Mesendoderm (in vitro differentiated cells): ENCODE results near the gene ZNF526.

Source experiments
- DNase-seq: peaks from one replicate; pipeline ENCODE4 v3.0.0; 2013
- H2AK5ac ChIP-seq: 2 replicates; pipeline ENCODE4 v1.6.1; 2013; ENCODE audit warnings: low read length, inconsistent platforms
- H2BK120ac ChIP-seq: 2 replicates; pipeline ENCODE4 v1.6.1; 2013; ENCODE audit warnings: low read depth, mild to moderate bottlenecking, low read length, moderate library complexity, mixed read lengths
- H2BK15ac ChIP-seq: replicated peaks from 2 replicates; pipeline ENCODE4 v1.6.1; 2013; ENCODE audit warnings: low read depth, mild to moderate bottlenecking, moderate library complexity
- H2BK5ac ChIP-seq: 2 replicates; pipeline ENCODE4 v1.6.1; 2013; ENCODE audit warnings: low read length, inconsistent platforms
- H3K18ac ChIP-seq: 2 replicates; pipeline ENCODE4 v1.6.1; 2013; ENCODE audit warnings: mild to moderate bottlenecking, low read length, mixed read lengths
- H3K23ac ChIP-seq: one replicate; pipeline ENCODE4 v1.6.1; 2013; ENCODE audit warnings: low read length
- H3K27ac ChIP-seq: 2 replicates; pipeline ENCODE4 v1.5.1; 2013; ENCODE audit warnings: low read depth, mild to moderate bottlenecking, inconsistent platforms, low read length, moderate library complexity
- H3K27me3 ChIP-seq: 2 replicates; pipeline ENCODE4 v1.6.1; 2013; ENCODE audit warnings: low read length, control low read depth, mild to moderate bottlenecking, inconsistent platforms; ENCODE audit not compliant: insufficient read depth, poor library complexity
- H3K36me3 ChIP-seq: 2 replicates; pipeline ENCODE4 v1.6.1; 2013; ENCODE audit warnings: low read length, inconsistent platforms; ENCODE audit not compliant: control insufficient read depth, insufficient read depth
- H3K4ac ChIP-seq: one replicate; pipeline ENCODE4 v1.6.1; 2013; ENCODE audit warnings: low read depth, mild to moderate bottlenecking, low read length, moderate library complexity
- H3K4me1 ChIP-seq: 2 replicates; pipeline ENCODE4 v1.6.1; 2013; ENCODE audit warnings: low read depth, low read length, inconsistent platforms; ENCODE audit not compliant: control insufficient read depth
- H3K4me2 ChIP-seq: 2 replicates; pipeline ENCODE4 v1.6.1; 2013; ENCODE audit warnings: low read length
- H3K4me3 ChIP-seq: 2 replicates; pipeline ENCODE4 v1.5.1; 2013; ENCODE audit warnings: mild to moderate bottlenecking, low read length
- H3K56ac ChIP-seq: one replicate; pipeline ENCODE4 v1.6.1; 2013; ENCODE audit warnings: low read length
- H3K79me1 ChIP-seq: 2 replicates; pipeline ENCODE4 v1.6.1; 2013; ENCODE audit warnings: low read length, inconsistent platforms
- H3K79me2 ChIP-seq: 2 replicates; pipeline ENCODE4 v1.6.1; 2013; ENCODE audit warnings: mild to moderate bottlenecking, low read length; ENCODE audit not compliant: control insufficient read depth, insufficient read depth
- H3K9ac ChIP-seq: 2 replicates; pipeline ENCODE4 v1.6.1; 2013; ENCODE audit warnings: low read length, inconsistent platforms
- H4K5ac ChIP-seq: one replicate; pipeline ENCODE4 v1.6.1; 2013; ENCODE audit warnings: low read length
- H4K8ac ChIP-seq: one replicate; pipeline ENCODE4 v1.6.1; 2013; ENCODE audit warnings: low read depth, mild to moderate bottlenecking, control low read depth, low read length, moderate library complexity
- WGBS: extraction: QIAGEN DNeasy Blood & Tissue Kit; methylation state at CpG from one replicate; pipeline ENCODE4 v1.1.7; 2013; ENCODE audit warnings: low lambda C conversion rate, missing lambda C conversion rate; ENCODE audit not compliant: insufficient coverage; ENCODE audit errors: extremely low coverage; 5-methylcytosine and 5-hydroxymethylcytosine counted together

ZNF526 gene

DNA sequence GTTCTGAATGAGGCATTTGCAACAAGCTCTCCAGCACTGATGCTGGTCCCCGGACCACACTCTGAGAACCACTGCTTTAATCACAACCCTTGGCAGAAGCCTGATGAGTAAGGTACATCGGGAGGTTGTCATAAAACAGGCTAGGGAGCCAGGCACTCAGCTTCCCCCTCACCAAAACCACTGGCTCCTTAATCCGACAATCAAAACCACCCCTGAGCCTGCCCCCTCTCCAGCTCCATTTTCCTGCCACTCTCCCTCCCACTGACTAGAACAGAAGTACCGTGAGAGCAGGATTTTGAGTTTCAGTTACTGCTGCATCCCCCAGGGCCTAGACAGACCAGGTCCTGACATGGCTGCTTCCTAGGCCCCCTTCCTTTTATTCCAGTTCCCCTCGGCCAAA lies 15.1 kb downstream of the ZNF526 start:
- Histone ChIP-seq H2AK5ac (no peak overlapping the region), H3K27me3 (no peaks in the 10 kb centered on the region), H3K23ac (no peak overlapping the region), H4K5ac (no peak overlapping the region), H3K4ac (no peak overlapping the region), H3K9ac (no peak overlapping the region), H3K36me3 (peaks cover 15% of the 10 kb centered on the region), H3K56ac (no peak overlapping the region), H3K18ac (no peak overlapping the region), H2BK120ac (no peak overlapping the region), H3K4me2 (no peak overlapping the region), H3K27ac (no peak overlapping the region), H3K4me1 (no peaks in the 10 kb centered on the region), H3K4me3 (no peak overlapping the region), H4K8ac (no peak overlapping the region), H3K79me2 (no peaks in the 10 kb centered on the region), H3K79me1 (peaks cover 9% of the 10 kb centered on the region), H2BK5ac (no peak overlapping the region), H2BK15ac (no peak overlapping the region)
- DNase-seq, result no peak
- no CpG with 5 or more reads among the region's 5 CpGs for WGBS

DNA sequence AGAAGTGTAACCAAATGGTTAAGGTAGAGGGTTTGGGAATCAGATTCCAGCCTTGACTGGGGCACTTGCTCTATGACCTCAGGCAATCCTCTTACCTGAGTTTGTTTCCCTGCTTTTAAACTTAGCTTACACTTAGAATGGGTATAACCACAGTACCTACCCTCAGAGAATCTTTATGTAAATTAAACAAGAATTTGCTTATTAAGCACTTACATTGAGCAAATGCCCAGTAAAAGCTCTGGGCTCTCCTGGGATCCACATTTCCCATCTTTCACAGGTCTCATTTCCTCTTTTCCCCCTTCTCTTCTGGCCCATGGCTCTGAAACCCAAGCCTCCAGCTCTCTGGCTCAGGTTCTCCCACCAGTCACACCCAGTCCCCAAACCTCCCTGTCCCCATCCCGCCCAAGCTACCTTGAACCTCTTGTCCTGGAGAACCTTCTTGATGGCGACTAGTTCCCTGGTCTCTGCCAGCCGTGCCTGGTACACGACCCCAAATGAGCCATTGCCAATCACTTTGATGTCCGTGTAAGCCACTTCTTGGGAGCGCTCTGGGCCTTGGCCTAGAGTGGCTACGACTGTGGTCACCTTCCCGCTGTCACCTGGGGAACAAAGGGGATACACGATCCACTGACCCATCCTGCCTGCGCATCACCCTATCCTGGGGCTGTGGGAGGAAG lies 19.6 kb downstream of the ZNF526 start:
- Histone ChIP-seq H3K36me3 (peaks cover 8% of the 10 kb centered on the region), H3K27ac (no peak overlapping the region)
- no CpG with 5 or more reads among the region's 10 CpGs for WGBS

DNA sequence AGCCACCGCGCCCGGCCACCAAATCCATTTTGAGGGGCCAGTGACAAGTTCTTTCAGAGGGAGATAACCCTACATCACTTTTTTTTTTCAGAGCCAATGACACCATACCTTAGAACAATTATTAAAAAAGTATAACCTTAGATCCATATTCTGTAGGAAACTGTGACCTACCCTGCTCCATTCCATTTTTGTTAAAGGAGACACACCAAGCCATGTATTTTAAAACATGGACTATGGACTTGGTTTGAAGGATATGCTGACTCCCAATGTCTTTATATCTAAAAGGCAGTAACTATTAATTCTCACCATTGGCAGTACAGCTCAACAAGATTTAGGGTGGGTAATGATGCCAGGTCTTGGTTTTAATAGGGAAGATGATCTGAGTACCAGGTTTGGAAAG lies 21.2 kb downstream of the ZNF526 start:
- Histone ChIP-seq H3K27ac (no peak overlapping the region), H3K4me3 (peak overlapping the region; percentile 88)

More for the DNA sequence above, 19.6 kb downstream of the ZNF526 start:
- H4K8ac ChIP-seq, result no peak overlapping the region
- no peak overlapping the region for H3K23ac ChIP-seq
- peaks cover 20% of the 10 kb centered on the region for H3K79me1 ChIP-seq
- H2AK5ac ChIP-seq, result no peak overlapping the region
- no peak overlapping the region for H2BK120ac ChIP-seq
- H3K79me2 ChIP-seq, result peaks cover 12% of the 10 kb centered on the region
- H3K4ac ChIP-seq, result no peak overlapping the region
- no peak overlapping the region for H3K56ac ChIP-seq
- no peak overlapping the region for H4K5ac ChIP-seq
- no peaks in the 10 kb centered on the region for H3K27me3 ChIP-seq
- H3K4me1 ChIP-seq, result no peaks in the 10 kb centered on the region
- H3K9ac ChIP-seq, result no peak overlapping the region
- no peak overlapping the region for H3K4me3 ChIP-seq
- H2BK5ac ChIP-seq, result no peak overlapping the region
- no peak for DNase-seq
- no peak overlapping the region for H3K18ac ChIP-seq
- H3K4me2 ChIP-seq, result no peak overlapping the region
- no peak overlapping the region for H2BK15ac ChIP-seq

DNA sequence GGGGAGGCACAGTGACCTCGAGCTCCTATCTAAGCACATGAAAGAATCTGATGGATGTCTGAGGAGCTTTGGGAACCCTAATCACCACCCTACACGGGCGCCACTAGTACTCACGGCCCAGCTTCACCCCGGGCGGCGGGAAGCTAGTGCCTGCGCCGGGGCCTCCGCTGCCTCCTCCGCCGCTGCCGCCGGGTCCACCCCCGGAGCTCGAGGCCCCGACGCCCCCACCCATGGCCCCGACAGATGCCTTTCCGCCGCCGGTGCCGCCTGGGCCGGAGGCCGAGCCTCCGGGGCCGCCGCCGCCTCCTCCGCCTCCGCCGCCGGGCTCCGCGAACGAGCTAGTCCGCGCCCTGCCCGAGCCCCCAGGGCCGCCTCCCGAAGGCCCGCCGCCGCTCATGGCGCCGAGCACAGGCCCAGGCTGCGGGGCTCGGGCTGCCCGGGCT lies 22.0 kb downstream of the ZNF526 start:
- Histone ChIP-seq H3K4me2 (peak overlapping the region; percentile 47), H2BK5ac (no peak overlapping the region), H3K27ac (peak overlapping the region; percentile 37), H3K36me3 (peaks cover 2% of the 10 kb centered on the region), H3K56ac (peak overlapping the region; percentile 93), H2BK15ac (no peak overlapping the region), H3K4ac (peak overlapping the region; percentile 74), H3K9ac (peak overlapping the region; percentile 95), H3K4me1 (no peaks in the 10 kb centered on the region), H3K79me1 (peaks cover 20% of the 10 kb centered on the region), H3K18ac (peak overlapping the region; percentile 96), H4K8ac (no peak overlapping the region), H3K4me3 (peak overlapping the region; percentile 88), H2AK5ac (peak overlapping the region; percentile 22), H4K5ac (no peak overlapping the region), H3K27me3 (no peaks in the 10 kb centered on the region), H3K79me2 (peaks cover 12% of the 10 kb centered on the region), H2BK120ac (peak overlapping the region; percentile 61), H3K23ac (no peak overlapping the region)
- no peak for DNase-seq
- no CpG with 5 or more reads among the region's 49 CpGs for WGBS

More for the DNA sequence above, 21.2 kb downstream of the ZNF526 start:
- Histone ChIP-seq H2AK5ac (no peak overlapping the region), H3K4ac (no peak overlapping the region), H3K23ac (no peak overlapping the region), H3K27me3 (no peaks in the 10 kb centered on the region), H3K56ac (peak overlapping the region; percentile 93), H2BK120ac (no peak overlapping the region), H3K36me3 (peaks cover under 1% of the 10 kb centered on the region), H3K4me2 (peak overlapping the region; percentile 47), H2BK5ac (no peak overlapping the region), H3K79me1 (peaks cover 20% of the 10 kb centered on the region), H2BK15ac (no peak overlapping the region), H3K9ac (peak overlapping the region; percentile 95), H4K5ac (no peak overlapping the region), H3K79me2 (peaks cover 12% of the 10 kb centered on the region), H3K4me1 (no peaks in the 10 kb centered on the region), H3K18ac (no peak overlapping the region), H4K8ac (no peak overlapping the region)
- DNase-seq, result no peak
- no CpG with 5 or more reads among the region's 3 CpGs for WGBS

DNA sequence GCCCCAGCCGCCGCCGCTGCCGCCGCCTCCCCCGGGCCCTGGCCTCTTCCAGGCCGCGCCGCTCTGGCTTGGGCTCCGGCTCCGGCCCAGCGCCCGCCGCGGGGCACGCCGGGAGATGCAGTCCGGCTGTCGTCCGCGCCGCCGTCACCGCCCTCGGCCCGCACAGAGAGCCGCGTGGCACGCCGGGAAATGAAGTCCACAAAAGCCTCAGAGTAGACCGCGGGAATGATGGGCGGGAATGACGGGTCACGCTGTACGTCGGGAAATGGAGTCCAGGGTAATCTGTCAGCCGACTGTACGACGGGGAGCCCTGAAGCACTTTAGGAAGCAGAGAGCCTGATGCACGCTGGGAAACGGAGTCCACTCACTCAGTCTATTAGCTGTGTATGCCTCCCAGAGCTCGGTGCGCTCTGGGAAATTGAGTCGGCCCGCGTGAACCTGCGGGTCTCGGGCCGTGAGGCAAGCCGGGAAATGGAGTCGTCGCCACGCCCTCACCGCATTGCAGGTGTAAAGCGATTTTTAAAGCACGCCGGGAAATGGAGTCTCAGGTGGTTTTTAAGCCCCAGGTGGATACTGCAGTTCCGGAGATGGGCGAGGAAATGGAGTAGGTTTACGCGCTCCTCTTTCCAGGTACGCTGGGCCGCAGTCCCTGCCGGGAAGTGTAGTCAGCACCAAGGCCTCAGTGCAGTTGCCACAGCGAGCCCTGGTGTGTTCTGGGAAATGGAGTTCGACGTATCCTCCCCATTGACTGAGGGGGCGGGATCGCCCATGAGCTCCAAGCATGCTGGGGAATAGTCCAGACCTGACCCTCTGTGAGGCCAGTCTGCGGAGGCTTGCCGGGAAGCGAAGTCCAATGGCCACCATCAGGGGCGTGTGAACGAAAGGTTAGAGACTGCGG lies 22.6 kb downstream of the ZNF526 start, which contains the start of gene GSK3A:
Gene GSK3A (minus strand): TSS at position 91 of the 898 bp plus-strand sequence. CDS start 137 bp downstream, outside the sequence.
- peak within 1 kb of the TSS; percentile 61 for H2BK120ac ChIP-seq
- H3K79me2 ChIP-seq, result peaks cover 12% of the 10 kb centered on the region
- no peak within 1 kb of the TSS for H4K8ac ChIP-seq
- H2BK15ac ChIP-seq, result no peak within 1 kb of the TSS
- peaks cover 3% of the 10 kb centered on the region for H3K36me3 ChIP-seq
- peak within 1 kb of the TSS; percentile 58 for H3K4me2 ChIP-seq
- no peaks in the 10 kb centered on the region for H3K4me1 ChIP-seq
- DNase-seq, result peak; percentile 100
- peak within 1 kb of the TSS; percentile 84 for H4K5ac ChIP-seq
- H3K4me3 ChIP-seq, result peak within 1 kb of the TSS; percentile 88
- peak within 1 kb of the TSS; percentile 96 for H3K18ac ChIP-seq
- peak within 1 kb of the TSS; percentile 95 for H3K9ac ChIP-seq
- no peak within 1 kb of the TSS for H3K23ac ChIP-seq
- H3K79me1 ChIP-seq, result peaks cover 20% of the 10 kb centered on the region
- H3K4ac ChIP-seq, result peak within 1 kb of the TSS; percentile 74
- peak within 1 kb of the TSS; percentile 37 for H3K27ac ChIP-seq
- peak within 1 kb of the TSS; percentile 93 for H3K56ac ChIP-seq
- peak within 1 kb of the TSS; percentile 44 for H2BK5ac ChIP-seq
- H2AK5ac ChIP-seq, result peak within 1 kb of the TSS; percentile 22
- no CpG with 5 or more reads among the region's 76 CpGs for WGBS
- no peaks in the 10 kb centered on the region for H3K27me3 ChIP-seq
